ENCODE data around the gene ANKRD7.

ANKRD7 gene, protein sequence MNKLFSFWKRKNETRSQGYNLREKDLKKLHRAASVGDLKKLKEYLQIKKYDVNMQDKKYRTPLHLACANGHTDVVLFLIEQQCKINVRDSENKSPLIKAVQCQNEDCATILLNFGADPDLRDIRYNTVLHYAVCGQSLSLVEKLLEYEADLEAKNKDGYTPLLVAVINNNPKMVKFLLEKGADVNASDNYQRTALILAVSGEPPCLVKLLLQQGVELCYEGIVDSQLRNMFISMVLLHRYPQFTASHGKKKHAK

DNA sequence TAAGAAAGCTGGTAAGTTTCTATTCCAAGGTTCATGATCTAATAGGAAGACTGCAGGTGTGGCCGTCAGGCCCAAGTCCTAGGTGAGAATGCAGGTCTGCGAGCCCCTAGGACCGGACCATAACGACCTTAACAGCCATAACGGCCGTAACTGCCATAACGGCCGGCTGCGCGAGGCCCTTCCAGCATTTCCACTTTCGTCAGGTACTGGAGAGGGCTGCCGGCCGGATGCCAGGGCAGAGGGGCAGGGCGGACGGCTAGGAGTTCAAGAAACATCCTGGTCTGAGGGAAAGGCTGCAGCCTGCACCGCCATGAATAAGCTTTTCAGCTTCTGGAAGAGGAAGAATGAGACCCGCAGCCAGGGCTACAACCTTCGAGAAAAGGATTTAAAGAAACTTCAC is at the start of gene ANKRD7:
TSS of gene ANKRD7 (plus strand) at position 184 of the 400 bp plus-strand sequence. CDS start at position 311, 127 bp downstream.
- no peak for DNase-seq

DNA sequence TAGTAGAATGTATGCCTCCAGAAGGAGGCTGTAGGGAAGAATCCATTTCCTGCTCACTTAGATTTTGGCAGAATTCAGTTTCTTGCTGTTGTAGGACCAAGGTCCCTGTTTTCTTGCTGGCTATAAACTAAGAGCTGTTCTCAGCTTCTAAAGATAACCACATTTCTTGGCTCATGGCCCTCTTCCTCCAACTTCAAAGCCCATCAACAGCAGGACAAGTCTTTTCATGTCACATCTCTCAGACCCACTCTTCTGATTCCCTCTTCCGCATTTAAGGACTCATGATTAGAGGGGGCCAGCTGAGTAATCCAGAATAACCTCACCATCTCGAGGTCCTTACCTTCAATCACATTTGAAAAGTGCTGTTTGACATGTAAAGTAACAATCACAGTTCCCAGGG is 48.8 kb upstream of the ANKRD7 start:
- no peak for DNase-seq

GRCh38 chr7:118179191-118179590 is 45.3 kb upstream of the ANKRD7 start:
- no peak for DNase-seq

GRCh38 chr7:118182593-118183427 is 41.7 kb upstream of the ANKRD7 start:
- DNase-seq = no peak

- no peak for DNase-seq
These were observed 41.1 kb upstream of the ANKRD7 start for GRCh38 chr7:118183428-118183785.

DNA sequence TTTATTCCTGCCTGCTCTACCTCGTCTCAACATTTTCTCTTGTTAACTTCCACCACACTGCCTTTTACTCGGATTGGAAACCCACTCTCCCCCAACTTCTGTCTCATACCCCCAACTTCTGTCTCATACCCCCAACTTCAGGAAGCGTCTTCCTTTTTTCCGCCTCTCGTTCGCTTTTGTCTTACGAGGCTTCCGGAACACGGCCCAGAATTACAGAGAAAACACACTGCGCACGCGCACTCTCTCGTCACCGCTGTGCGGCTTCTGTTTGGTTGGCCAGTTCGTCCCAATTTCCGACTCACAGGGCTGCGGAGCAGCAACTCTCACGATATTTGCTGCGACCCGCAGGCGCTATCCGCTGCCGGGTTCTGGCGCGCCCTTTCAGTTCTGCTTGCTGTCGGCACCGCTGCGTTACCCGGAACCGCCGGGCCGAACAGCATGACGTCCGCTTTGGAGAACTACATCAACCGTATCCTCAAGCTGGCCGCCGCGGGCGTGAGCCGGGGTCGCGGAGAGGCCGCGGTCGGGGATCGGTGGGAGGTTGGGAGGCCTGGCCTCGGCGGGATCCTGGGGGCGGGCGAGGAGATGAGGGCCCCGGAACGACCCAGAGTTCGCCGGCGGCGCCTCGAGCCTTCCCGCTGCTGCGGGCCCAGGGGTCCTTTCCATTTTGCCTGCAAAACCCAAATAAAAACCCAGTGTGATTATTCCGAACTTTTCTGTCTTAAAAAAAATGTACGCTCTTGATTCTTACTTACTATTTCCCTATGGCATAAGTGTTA is 40.5 kb upstream of the ANKRD7 start, which contains the start of gene LSM8:
TSS of gene LSM8 (plus strand) at position 379 of the 779 bp plus-strand sequence. CDS start at position 439, 60 bp downstream.
- peak; percentile 93 to 95 for DNase-seq

DNA sequence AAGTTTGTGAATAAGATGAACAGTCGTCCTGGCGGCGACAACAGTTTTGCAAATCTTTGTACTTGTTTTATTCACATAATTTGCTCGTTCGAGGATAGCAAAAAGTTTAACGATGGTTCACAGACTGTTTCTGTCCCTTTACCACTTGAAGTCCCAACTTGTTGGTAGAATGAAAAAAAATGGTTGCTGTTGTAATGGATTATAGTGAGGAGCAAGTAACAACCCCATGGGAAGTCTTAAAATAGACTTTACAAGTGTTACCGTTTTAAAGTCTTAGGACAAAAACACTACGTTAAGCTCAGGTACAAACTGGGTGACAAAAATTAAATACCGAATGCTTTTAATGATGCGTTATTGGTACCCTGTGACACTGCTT is 40.0 kb upstream of the ANKRD7 start:
- no peak for DNase-seq

- no peak for DNase-seq
These were observed 39.2 kb upstream of the ANKRD7 start for GRCh38 chr7:118185163-118185860.

DNA sequence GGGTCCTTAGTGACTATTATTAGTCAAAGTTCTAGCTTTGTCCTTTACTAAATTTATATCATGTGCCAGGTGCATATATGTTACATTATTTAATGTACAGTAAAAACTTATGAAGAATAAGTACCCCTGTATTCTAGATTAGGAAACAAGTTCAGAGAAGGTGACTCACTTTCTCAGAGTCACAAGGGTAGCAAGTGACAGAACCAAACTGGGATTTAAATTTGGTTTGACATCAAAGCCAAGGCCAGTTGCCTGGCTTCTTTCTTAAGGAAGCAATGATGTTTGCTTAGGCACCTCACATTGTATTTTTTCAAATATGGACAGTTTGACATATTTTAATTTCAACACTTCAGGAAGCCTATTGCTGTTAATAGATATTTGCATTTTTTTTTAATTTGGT is 38.0 kb upstream of the ANKRD7 start:
- DNase-seq = no peak

DNA sequence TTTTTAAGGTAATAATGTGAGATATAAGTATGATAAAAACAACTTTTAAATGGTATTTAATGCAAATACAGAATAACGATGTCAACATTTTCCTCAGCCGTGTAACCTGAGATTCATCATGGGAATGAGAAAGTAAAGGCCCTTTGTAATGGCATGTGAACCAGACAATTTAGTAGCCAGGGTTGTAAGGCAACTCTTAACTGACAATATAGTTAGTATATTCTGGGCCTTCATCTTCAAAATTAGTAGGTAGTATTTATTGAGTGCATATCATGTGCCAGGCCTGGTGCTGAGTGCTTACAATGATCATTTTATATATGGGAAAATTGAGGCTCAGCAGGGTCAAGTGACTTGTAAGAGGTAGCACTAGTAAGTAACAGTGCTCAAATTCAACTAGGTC is 29.9 kb upstream of the ANKRD7 start:
- DNase-seq = no peak

GRCh38 chr7:118195837-118196474 is 28.5 kb upstream of the ANKRD7 start:
- peak; percentile 15 to 62 for DNase-seq

GRCh38 chr7:118202061-118202460 is 22.4 kb upstream of the ANKRD7 start:
- no peak for DNase-seq

DNA sequence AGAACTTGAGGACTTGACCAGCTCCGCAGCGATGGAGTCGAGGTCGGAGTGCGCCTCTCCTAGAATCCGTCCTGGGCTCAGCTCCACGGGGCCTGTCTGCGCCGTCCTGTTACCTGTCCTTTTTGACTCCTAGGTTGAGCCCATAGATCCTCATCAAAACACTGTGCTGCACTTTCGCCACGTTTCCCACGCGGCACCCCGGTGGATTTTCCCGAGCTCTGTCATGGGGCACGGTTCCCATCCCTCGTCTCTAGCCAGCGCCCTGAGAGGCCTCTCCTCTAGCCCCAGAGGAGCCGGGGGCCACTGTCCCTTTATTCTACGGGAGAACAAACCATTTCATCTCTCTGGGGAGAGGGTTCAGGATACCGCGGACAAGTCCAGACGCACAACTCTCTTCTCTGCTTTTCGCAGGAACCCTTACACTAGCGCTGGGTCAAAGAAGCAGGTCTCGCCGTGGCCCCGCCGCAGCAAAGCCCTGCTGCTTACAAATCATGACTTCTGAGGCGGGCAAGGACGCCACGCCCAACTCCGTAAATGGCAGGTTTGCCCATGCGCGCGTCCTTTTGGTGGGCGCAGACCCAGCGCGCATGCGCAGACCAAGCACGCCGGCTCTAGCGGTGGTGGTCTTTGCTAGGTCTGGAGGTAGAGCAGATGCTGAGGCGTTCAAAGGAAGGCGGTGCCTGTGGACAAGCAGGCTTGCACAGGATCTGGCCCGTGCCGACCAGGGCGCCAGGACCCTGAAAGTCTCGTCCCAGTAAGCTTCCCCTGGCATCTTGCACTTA is 10.3 kb upstream of the ANKRD7 start:
- no peak for DNase-seq

DNA sequence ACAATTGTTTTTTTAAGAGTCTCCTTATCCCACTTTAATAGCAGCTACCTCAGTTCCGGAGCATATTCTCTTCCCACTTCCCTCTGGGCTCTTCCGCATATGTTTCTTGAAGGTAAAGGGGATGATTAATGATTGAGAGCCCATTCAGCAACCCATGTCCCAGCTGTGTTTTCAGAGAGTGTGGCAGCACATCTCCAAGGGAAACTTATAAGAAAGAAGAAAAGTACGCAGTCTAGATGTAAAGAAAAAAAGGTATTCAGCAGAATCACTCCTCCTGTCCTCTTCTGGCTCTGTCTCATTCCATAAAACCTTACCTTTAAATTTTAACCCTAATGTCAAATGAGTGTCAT is 9.7 kb upstream of the ANKRD7 start:
- DNase-seq = no peak

- DNase-seq = no peak
These were observed 7.3 kb upstream of the ANKRD7 start for GRCh38 chr7:118217210-118217619.

GRCh38 chr7:118218413-118219156 is 5.9 kb upstream of the ANKRD7 start:
- no peak for DNase-seq

DNA sequence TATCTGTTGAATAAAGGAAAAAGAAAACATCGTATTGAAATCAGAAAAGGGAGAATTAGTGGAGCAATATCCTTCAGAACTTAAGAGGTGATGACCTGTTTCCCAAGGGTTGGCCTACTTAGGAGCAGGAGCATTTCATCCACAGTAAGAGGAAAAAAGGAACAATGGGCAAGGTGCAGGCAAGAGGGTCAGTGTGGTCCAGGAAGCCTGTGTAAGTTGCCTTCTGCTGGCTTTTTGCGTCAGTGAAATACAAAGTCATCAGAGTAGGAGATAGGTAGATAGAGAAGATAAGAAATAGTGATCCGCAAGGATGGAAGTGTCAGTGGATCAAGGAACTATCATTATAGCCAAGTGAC is 5.4 kb upstream of the ANKRD7 start:
- DNase-seq = no peak

GRCh38 chr7:118220583-118220982 is 3.9 kb upstream of the ANKRD7 start:
- DNase-seq = no peak

GRCh38 chr7:118222591-118222990 is 1.9 kb upstream of the ANKRD7 start:
- DNase-seq = no peak

- no peak for DNase-seq
These were observed 8.3 kb downstream of the ANKRD7 start for GRCh38 chr7:118232837-118233236.

- no peak for DNase-seq
These were observed 9.3 kb downstream of the ANKRD7 start for GRCh38 chr7:118233799-118234198.

All from SHP77 (cell line).